Measurements from ENCODE around the gene EEA1. TPM values are rescaled to one million over a fixed set of nuclear protein-coding genes. Genes with fewer than 3 reads are reported as not detected.

Gene EEA1
- total RNA-seq, 1 donor from 2014 or later = 41.8 TPM

DNA sequence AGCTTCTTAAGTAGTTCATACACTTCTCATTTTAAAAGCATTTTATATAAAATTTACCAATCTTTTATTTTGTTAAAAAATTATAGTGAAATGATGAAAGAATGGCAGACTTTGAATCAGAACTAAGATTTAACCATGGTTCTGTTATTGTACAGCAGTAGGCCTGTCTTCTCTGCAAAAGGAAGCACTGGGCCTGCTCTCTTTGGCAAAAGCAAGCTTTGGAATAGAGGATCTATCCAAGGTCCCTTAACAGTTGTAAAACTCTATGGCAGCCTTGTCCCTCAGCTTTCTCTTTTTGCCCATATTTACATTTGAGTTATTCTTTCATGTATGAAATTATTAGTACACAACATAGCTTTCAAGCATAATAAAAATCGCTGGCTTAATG is 143.5 kb downstream of the EEA1 start:
- TF ChIP-seq, protein P1, sequence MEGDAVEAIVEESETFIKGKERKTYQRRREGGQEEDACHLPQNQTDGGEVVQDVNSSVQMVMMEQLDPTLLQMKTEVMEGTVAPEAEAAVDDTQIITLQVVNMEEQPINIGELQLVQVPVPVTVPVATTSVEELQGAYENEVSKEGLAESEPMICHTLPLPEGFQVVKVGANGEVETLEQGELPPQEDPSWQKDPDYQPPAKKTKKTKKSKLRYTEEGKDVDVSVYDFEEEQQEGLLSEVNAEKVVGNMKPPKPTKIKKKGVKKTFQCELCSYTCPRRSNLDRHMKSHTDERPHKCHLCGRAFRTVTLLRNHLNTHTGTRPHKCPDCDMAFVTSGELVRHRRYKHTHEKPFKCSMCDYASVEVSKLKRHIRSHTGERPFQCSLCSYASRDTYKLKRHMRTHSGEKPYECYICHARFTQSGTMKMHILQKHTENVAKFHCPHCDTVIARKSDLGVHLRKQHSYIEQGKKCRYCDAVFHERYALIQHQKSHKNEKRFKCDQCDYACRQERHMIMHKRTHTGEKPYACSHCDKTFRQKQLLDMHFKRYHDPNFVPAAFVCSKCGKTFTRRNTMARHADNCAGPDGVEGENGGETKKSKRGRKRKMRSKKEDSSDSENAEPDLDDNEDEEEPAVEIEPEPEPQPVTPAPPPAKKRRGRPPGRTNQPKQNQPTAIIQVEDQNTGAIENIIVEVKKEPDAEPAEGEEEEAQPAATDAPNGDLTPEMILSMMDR (IDR thresholded peaks at IDR 0.05) = no peak
- DNase-seq (ENCODE audit: low spot score) = no peak
- Mint-ChIP-seq H3K4me3 (ENCODE audit: unreplicated experiment) (no peak overlapping the region), H3K4me1 (ENCODE audit: low read depth) (peaks cover 25% of the 10 kb centered on the region), H3K9me3 (ENCODE audit: low read depth) (peaks cover 4% of the 10 kb centered on the region), H3K27ac (ENCODE audit: unreplicated experiment) (no peak overlapping the region), H3K27me3 (ENCODE audit: low read depth) (no peaks in the 10 kb centered on the region), H3K36me3 (ENCODE audit: low read depth) (peaks cover 17% of the 10 kb centered on the region)

DNA sequence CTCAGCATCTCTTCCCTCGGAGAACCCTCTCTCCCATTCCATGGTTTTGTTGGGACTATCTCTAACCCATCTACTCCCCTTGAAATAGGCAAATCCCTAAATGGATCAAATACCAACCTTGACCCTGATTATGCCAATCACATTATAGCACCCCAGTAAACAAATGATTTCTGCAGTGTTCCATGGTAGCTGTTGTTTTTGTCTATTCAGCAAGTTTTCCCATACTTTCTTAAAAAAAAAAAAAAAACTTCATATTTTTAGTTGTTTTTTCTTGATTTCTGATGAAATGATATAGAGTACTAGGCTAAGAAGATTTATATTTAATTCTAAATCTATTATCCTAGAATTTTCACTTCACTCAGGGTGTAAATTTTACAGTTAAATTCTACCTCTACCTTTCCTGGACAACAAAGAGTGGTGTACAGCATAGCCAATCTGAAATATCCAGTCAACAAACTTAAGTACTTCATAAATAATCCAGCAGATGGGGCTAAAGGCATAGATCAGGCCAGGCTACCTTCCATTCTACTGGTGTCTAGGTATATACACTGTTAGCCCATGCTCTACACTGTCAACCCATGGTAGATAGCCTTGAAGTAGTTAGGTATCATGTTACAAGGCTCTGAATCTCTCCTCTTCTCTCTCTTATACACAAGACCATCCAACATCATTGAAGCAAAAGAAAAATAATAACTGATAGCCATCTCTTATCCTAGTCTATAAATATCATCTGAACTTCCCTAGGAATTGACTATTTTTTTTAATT is 144.1 kb downstream of the EEA1 start:
- Mint-ChIP-seq H3K4me3 (ENCODE audit: unreplicated experiment) (no peak overlapping the region), H3K27me3 (ENCODE audit: low read depth) (no peaks in the 10 kb centered on the region), H3K9me3 (ENCODE audit: low read depth) (no peaks in the 10 kb centered on the region), H3K36me3 (ENCODE audit: low read depth) (peaks cover 12% of the 10 kb centered on the region), H3K27ac (ENCODE audit: unreplicated experiment) (peak overlapping the region; percentile 77), H3K4me1 (ENCODE audit: low read depth) (peaks cover 25% of the 10 kb centered on the region)
- TF ChIP-seq, protein P1 (IDR thresholded peaks at IDR 0.05) = peak; percentile 81
- no peak for DNase-seq (ENCODE audit: low spot score)

DNA sequence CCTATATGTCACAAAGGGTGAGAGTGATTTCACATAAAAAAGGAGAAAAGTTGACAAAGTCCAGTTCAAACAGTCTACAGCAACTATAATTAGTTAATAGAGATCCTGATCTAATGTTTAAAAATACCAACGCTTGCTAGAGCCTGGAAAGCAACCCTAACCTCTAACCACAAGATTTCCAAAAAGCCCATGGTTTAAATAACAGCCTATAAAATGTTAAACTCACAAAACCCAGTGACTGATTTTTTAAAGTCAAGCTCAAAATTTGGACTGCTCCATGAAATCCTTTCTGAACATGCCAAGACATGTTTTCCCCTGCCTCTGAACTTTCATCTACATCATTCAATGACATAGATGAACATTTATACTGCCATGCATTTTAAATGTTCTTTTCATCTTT is 144.7 kb downstream of the EEA1 start:
- Mint-ChIP-seq H3K27ac (ENCODE audit: unreplicated experiment) (peak overlapping the region; percentile 77), H3K4me1 (ENCODE audit: low read depth) (peaks cover 25% of the 10 kb centered on the region), H3K27me3 (ENCODE audit: low read depth) (no peaks in the 10 kb centered on the region), H3K4me3 (ENCODE audit: unreplicated experiment) (no peak overlapping the region), H3K9me3 (ENCODE audit: low read depth) (no peaks in the 10 kb centered on the region), H3K36me3 (ENCODE audit: low read depth) (peaks cover 9% of the 10 kb centered on the region)
- DNase-seq (ENCODE audit: low spot score) = no peak
- TF ChIP-seq, protein P1 (IDR thresholded peaks at IDR 0.05) = no peak

DNA sequence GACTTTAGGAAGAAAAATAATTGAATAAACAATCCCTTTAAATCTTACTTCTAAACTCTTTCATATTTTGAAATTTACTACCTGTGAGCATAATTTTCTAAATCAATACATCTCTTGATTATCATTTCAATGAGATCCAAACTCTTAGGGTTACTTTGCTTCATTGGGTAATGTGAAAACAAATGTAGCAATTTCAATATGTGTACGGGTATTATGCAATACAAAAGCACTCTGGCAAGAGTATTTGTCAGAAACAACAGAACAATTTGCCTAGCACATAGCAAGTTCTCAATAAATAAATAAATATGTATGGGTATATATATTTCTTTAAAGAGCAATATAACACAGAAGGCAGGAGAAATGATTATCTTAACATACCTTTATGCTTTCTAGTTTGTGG is 149.2 kb downstream of the EEA1 start:
- Mint-ChIP-seq H3K4me3 (ENCODE audit: unreplicated experiment) (no peak overlapping the region), H3K27ac (ENCODE audit: unreplicated experiment) (no peak overlapping the region), H3K9me3 (ENCODE audit: low read depth) (no peaks in the 10 kb centered on the region), H3K4me1 (ENCODE audit: low read depth) (peaks cover 15% of the 10 kb centered on the region), H3K36me3 (ENCODE audit: low read depth) (peaks cover 21% of the 10 kb centered on the region), H3K27me3 (ENCODE audit: low read depth) (no peaks in the 10 kb centered on the region)
- no peak for DNase-seq (ENCODE audit: low spot score)
- TF ChIP-seq, protein P1 (IDR thresholded peaks at IDR 0.05) = no peak

DNA sequence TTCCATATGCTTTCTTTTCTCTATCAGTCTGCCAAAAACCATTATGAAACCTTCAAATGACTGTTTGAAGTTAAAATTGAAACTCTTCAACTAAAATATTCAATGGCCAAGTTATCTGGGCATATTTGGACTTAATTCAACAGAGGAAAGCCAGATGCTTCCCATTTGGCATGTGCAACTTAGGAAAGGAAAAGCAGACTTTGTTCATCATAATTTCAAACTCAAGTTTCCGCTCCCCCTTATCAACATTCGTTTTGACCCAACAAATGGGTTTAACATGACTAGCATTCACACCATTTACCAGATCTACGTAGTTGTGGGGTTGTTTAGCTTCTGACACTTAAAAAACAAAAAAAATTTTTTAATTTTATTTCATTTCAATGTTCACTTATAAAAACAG is 150.6 kb downstream of the EEA1 start:
- no peaks in the 10 kb centered on the region for H3K27me3 Mint-ChIP-seq (ENCODE audit: low read depth)
- H3K27ac Mint-ChIP-seq (ENCODE audit: unreplicated experiment) = no peak overlapping the region
- peaks cover 7% of the 10 kb centered on the region for H3K4me1 Mint-ChIP-seq (ENCODE audit: low read depth)
- TF ChIP-seq, protein P1 (IDR thresholded peaks at IDR 0.05) = no peak
- H3K9me3 Mint-ChIP-seq (ENCODE audit: low read depth) = no peaks in the 10 kb centered on the region
- H3K36me3 Mint-ChIP-seq (ENCODE audit: low read depth) = peaks cover 22% of the 10 kb centered on the region
- H3K4me3 Mint-ChIP-seq (ENCODE audit: unreplicated experiment) = no peak overlapping the region
- DNase-seq (ENCODE audit: low spot score) = no peak
